HG02970 (cell line): ENCODE results near the gene EDN1.

Source experiments
- ATAC-seq: cut with Tn5 transposase; IDR thresholded peaks from one replicate; pipeline ENCODE4 v1.9.1; 2021; ENCODE audit warnings: mild to moderate bottlenecking, moderate library complexity, moderate number of reproducible peaks; ENCODE audit not compliant: unreplicated experiment, low FRiP score

The EDN1 gene

GRCh38 chr6:12289933-12290820 is at the start of gene EDN1:
Gene EDN1, plus strand, starts transcription at chr6:12290361. Its CDS starts 269 bp downstream, at chr6:12290630.
- peak; percentile 74 for ATAC-seq

GRCh38 chr6:12241493-12242175 is 48.5 kb upstream of the EDN1 start:
- ATAC-seq, result no peak

GRCh38 chr6:12243169-12243568 is 47.0 kb upstream of the EDN1 start:
- ATAC-seq, result no peak

GRCh38 chr6:12245360-12245759 is 44.8 kb upstream of the EDN1 start:
- no peak for ATAC-seq

- ATAC-seq, result no peak
Measured at GRCh38 chr6:12245763-12246718, 44.1 kb upstream of the EDN1 start.

GRCh38 chr6:12246900-12247299 is 43.3 kb upstream of the EDN1 start:
- ATAC-seq, result no peak

GRCh38 chr6:12249541-12250382 is 40.4 kb upstream of the EDN1 start:
- ATAC-seq, result no peak

GRCh38 chr6:12250383-12250770 is 39.8 kb upstream of the EDN1 start:
- ATAC-seq, result no peak

- no peak for ATAC-seq
Measured at GRCh38 chr6:12254210-12254609, 36.0 kb upstream of the EDN1 start.

GRCh38 chr6:12258191-12258590 is 32.0 kb upstream of the EDN1 start:
- ATAC-seq, result no peak

GRCh38 chr6:12258591-12259075 is 31.5 kb upstream of the EDN1 start:
- ATAC-seq, result no peak

- ATAC-seq, result no peak
Measured at GRCh38 chr6:12260458-12261093, 29.6 kb upstream of the EDN1 start.

GRCh38 chr6:12261502-12261901 is 28.7 kb upstream of the EDN1 start:
- ATAC-seq, result no peak

- ATAC-seq, result no peak
Measured at GRCh38 chr6:12262236-12263061, 27.7 kb upstream of the EDN1 start.

- ATAC-seq, result no peak
Measured at GRCh38 chr6:12263403-12263802, 26.8 kb upstream of the EDN1 start.

GRCh38 chr6:12264671-12265070 is 25.5 kb upstream of the EDN1 start:
- no peak for ATAC-seq

- no peak for ATAC-seq
Measured at GRCh38 chr6:12265296-12265695, 24.9 kb upstream of the EDN1 start.

GRCh38 chr6:12265791-12266190 is 24.4 kb upstream of the EDN1 start:
- ATAC-seq, result no peak
